Measurements from ENCODE around the gene GIGYF1. TPM values are rescaled to one million over a fixed set of nuclear protein-coding genes. Genes with fewer than 3 reads are reported as not detected.

The GIGYF1 gene
- total RNA-seq, 1 donor from 2014 or later = 12.0 TPM

GRCh38 chr7:100630066-100630465 lies 64.0 kb downstream of the GIGYF1 start:
- no peaks in the 10 kb centered on the region for H3K36me3 ChIP-seq (ENCODE audit: control insufficient read depth in 3 of 3, insufficient read depth in 3 of 3, low read length in 3 of 3)
- H3K9me3 ChIP-seq (ENCODE audit: control insufficient read depth in 3 of 3, low read length in 3 of 3) = no peaks in the 10 kb centered on the region
- no peak overlapping the region for H3K27ac ChIP-seq (ENCODE audit: low read depth, low read length)
- H3K4me1 ChIP-seq (ENCODE audit: control insufficient read depth in 3 of 3, insufficient read depth in 3 of 3, low read length in 3 of 3) = peaks cover 7 to 15% (median 12%) of the 10 kb centered on the region in 3 donors
- peaks cover 32 to 44% (median 44%) of the 10 kb centered on the region in 3 donors for H3K27me3 ChIP-seq (ENCODE audit: control insufficient read depth in 3 of 3, insufficient read depth in 3 of 3, low read length in 3 of 3)
- no peak overlapping the region for H3K9ac ChIP-seq (ENCODE audit: low read depth in 1 of 3, low read length in 3 of 3)
- no peak overlapping the region for H3K4me3 ChIP-seq (ENCODE audit: low read length in 3 of 3)

Other genes starting within 250 kb of the GIGYF1 start
- gene SPACDR, start 230.0 kb downstream of the GIGYF1 start, total RNA-seq = not detected
- gene TSC22D4, start 215.0 kb downstream of the GIGYF1 start, total RNA-seq = 13.6 TPM
- gene NYAP1, start 210.3 kb downstream of the GIGYF1 start, total RNA-seq = 3.1 TPM
- 3.1 TPM for gene AGFG2, start 155.0 kb downstream of the GIGYF1 start, total RNA-seq
- not detected for gene SAP25, start 120.3 kb downstream of the GIGYF1 start, total RNA-seq
- 6.3 TPM for gene LRCH4, start 108.1 kb downstream of the GIGYF1 start, total RNA-seq
- 1.0 TPM for gene FBXO24, start 107.9 kb downstream of the GIGYF1 start, total RNA-seq
- 91.9 TPM for gene PCOLCE, start 91.9 kb downstream of the GIGYF1 start, total RNA-seq
- 2.6 TPM for gene MOSPD3, start 81.7 kb downstream of the GIGYF1 start, total RNA-seq
- gene TFR2, start 52.7 kb downstream of the GIGYF1 start, total RNA-seq = 1.0 TPM
- gene ACTL6B, start 37.8 kb downstream of the GIGYF1 start, total RNA-seq = not detected
- 48.5 TPM for gene GNB2, start 20.5 kb downstream of the GIGYF1 start, total RNA-seq
- 27.7 TPM for gene POP7, start 11.9 kb upstream of the GIGYF1 start, total RNA-seq
- gene EPO, start 26.2 kb upstream of the GIGYF1 start, total RNA-seq = not detected
- gene ZAN, start 39.3 kb upstream of the GIGYF1 start, total RNA-seq = not detected
- gene EPHB4, start 133.3 kb upstream of the GIGYF1 start, total RNA-seq = 72.5 TPM
- gene SLC12A9, start 158.5 kb upstream of the GIGYF1 start, total RNA-seq = 24.5 TPM
- gene TRIP6, start 173.1 kb upstream of the GIGYF1 start, total RNA-seq = 25.6 TPM
- gene SRRT, start 180.9 kb upstream of the GIGYF1 start, total RNA-seq = 25.1 TPM
- 5.7 TPM for gene UFSP1, start 195.5 kb upstream of the GIGYF1 start, total RNA-seq
- 36.0 TPM for gene ACHE, start 201.6 kb upstream of the GIGYF1 start, total RNA-seq